HG02981 (cell line): ENCODE measurements around the gene DDX31.

Experiments used
- ATAC-seq: cut with Tn5 transposase; IDR thresholded peaks from one replicate; pipeline ENCODE4 v1.9.1; 2021; ENCODE audit warnings: mild to moderate bottlenecking, moderate library complexity; ENCODE audit not compliant: unreplicated experiment

The DDX31 gene

GRCh38 chr9:132674485-132674884 is 4.7 kb upstream of the DDX31 start:
- ATAC-seq = no peak

- ATAC-seq = no peak
Measured at GRCh38 chr9:132673355-132673754, 3.6 kb upstream of the DDX31 start.

GRCh38 chr9:132672413-132672690 is 2.6 kb upstream of the DDX31 start:
- no peak for ATAC-seq

- no peak for ATAC-seq
Measured at GRCh38 chr9:132671620-132672412, 2.0 kb upstream of the DDX31 start.

GRCh38 chr9:132670457-132671391 is 941 bp upstream of the DDX31 start, which contains the start of gene GTF3C4:
Gene GTF3C4, plus strand, starts transcription at chr9:132670464. Its CDS starts 135 bp downstream, at chr9:132670599.
- peak; percentile 51 for ATAC-seq

- no peak for ATAC-seq
Measured at GRCh38 chr9:132669319-132669697, 475 bp downstream of the DDX31 start.

- no peak for ATAC-seq
Measured at GRCh38 chr9:132663851-132664250, 5.9 kb downstream of the DDX31 start.

- no peak for ATAC-seq
Measured at GRCh38 chr9:132663117-132663516, 6.7 kb downstream of the DDX31 start.

GRCh38 chr9:132662152-132662945 is 7.4 kb downstream of the DDX31 start:
- no peak for ATAC-seq

GRCh38 chr9:132656299-132656698 is 13.5 kb downstream of the DDX31 start:
- ATAC-seq = no peak

GRCh38 chr9:132651259-132651658 is 18.5 kb downstream of the DDX31 start:
- no peak for ATAC-seq

- no peak for ATAC-seq
Measured at GRCh38 chr9:132648685-132649084, 21.1 kb downstream of the DDX31 start.

GRCh38 chr9:132648283-132648682 is 21.5 kb downstream of the DDX31 start:
- no peak for ATAC-seq

GRCh38 chr9:132647806-132648205 is 22.0 kb downstream of the DDX31 start:
- no peak for ATAC-seq

GRCh38 chr9:132647355-132647754 is 22.4 kb downstream of the DDX31 start:
- ATAC-seq = no peak

GRCh38 chr9:132646726-132647125 is 23.1 kb downstream of the DDX31 start:
- no peak for ATAC-seq

- no peak for ATAC-seq
Measured at GRCh38 chr9:132645711-132646110, 24.1 kb downstream of the DDX31 start.

- no peak for ATAC-seq
Measured at GRCh38 chr9:132645306-132645705, 24.5 kb downstream of the DDX31 start.

- ATAC-seq = no peak
Measured at GRCh38 chr9:132644251-132644650, 25.5 kb downstream of the DDX31 start.

GRCh38 chr9:132641216-132641615 is 28.6 kb downstream of the DDX31 start:
- ATAC-seq = no peak

GRCh38 chr9:132639322-132639721 is 30.5 kb downstream of the DDX31 start:
- no peak for ATAC-seq
